HL-60 (cell line): ENCODE measurements around the gene VWDE.

Experiments used
- DNase-seq, 2 experiments: peaks; one replicate each; pipeline ENCODE4 v3.0.0-alpha.2; 2010 to 2020; ENCODE audit warnings: low read depth in 1 of 2, low spot score in 1 of 2
- H3K27ac ChIP-seq: fragments of 250-450 bp; sonication (Bioruptor Pico); replicated peaks from 2 replicates; pipeline ENCODE4 v1.5.1; 2020; ENCODE audit warnings: mild to moderate bottlenecking, moderate library complexity
- H3K27me3 ChIP-seq: fragments of 250-450 bp; sonication (Bioruptor Pico); 2 replicates; pipeline ENCODE4 v1.5.1; 2021; ENCODE audit warnings: mild to moderate bottlenecking, moderate library complexity; ENCODE audit not compliant: insufficient read depth, poor library complexity, severe bottlenecking
- H3K4me3 ChIP-seq: replicated peaks from 2 replicates; pipeline ENCODE4 v1.5.1; 2011; ENCODE audit warnings: mild to moderate bottlenecking, control low read depth, low read length; ENCODE audit not compliant: insufficient read depth
- CTCF ChIP-seq: IDR thresholded peaks from one replicate; pipeline ENCODE4 v1.5.1; 2011; ENCODE audit warnings: low read length, control low read depth, inconsistent platforms; ENCODE audit not compliant: insufficient read depth
- GABPA ChIP-seq: IDR thresholded peaks from 2 replicates; pipeline ENCODE4 v1.6.1; 2012; ENCODE audit warnings: low read depth
- POLR2AphosphoS5 ChIP-seq: IDR thresholded peaks from 2 replicates; pipeline ENCODE4 v1.6.1; 2012; ENCODE audit warnings: low read depth
- REST ChIP-seq: IDR thresholded peaks from 2 replicates; pipeline ENCODE4 v1.6.1; 2012; ENCODE audit warnings: low read depth; ENCODE audit not compliant: insufficient replicate concordance
- SPI1 ChIP-seq: IDR thresholded peaks from 2 replicates; pipeline ENCODE4 v1.6.1; 2012; ENCODE audit warnings: low read depth, mild to moderate bottlenecking, borderline replicate concordance

The VWDE gene

GRCh38 chr7:12358694-12359093, 45.0 kb downstream of the VWDE start:
- H3K4me3 ChIP-seq = no peak overlapping the region
- no peak for TF ChIP-seq GABPA
- TF ChIP-seq CTCF = no peak
- no peak for TF ChIP-seq POLR2AphosphoS5
- TF ChIP-seq REST = no peak
- TF ChIP-seq SPI1 = no peak
- DNase-seq = no peak
- no peaks in the 10 kb centered on the region for H3K27me3 ChIP-seq
- H3K27ac ChIP-seq = no peak overlapping the region

- Histone ChIP-seq H3K27ac (no peak overlapping the region), H3K4me3 (no peak overlapping the region), H3K27me3 (no peaks in the 10 kb centered on the region)
- no peak for TF ChIP-seq SPI1
- TF ChIP-seq POLR2AphosphoS5 = no peak
- TF ChIP-seq REST = no peak
- TF ChIP-seq CTCF = no peak
- TF ChIP-seq GABPA = no peak
- DNase-seq = no peak
Measured at GRCh38 chr7:12357508-12357907, 46.2 kb downstream of the VWDE start.

GRCh38 chr7:12351843-12352242, 51.8 kb downstream of the VWDE start:
- no peak overlapping the region for H3K4me3 ChIP-seq
- no peak for DNase-seq
- H3K27ac ChIP-seq = no peak overlapping the region
- H3K27me3 ChIP-seq = no peaks in the 10 kb centered on the region
- TF ChIP-seq SPI1 = no peak
- no peak for TF ChIP-seq POLR2AphosphoS5
- no peak for TF ChIP-seq GABPA
- no peak for TF ChIP-seq REST

GRCh38 chr7:12350971-12351370, 52.7 kb downstream of the VWDE start:
- Histone ChIP-seq H3K27me3 (no peaks in the 10 kb centered on the region), H3K27ac (no peak overlapping the region), H3K4me3 (no peak overlapping the region)
- no peak for TF ChIP-seq CTCF
- TF ChIP-seq GABPA = no peak
- no peak for TF ChIP-seq REST
- TF ChIP-seq SPI1 = no peak
- no peak for TF ChIP-seq POLR2AphosphoS5
- DNase-seq = no peak
